GM21367 (cell line): Measurements from ENCODE around the gene KIFAP3.
"Not testable (repeated sequence)": the region's sequence is repeated elsewhere in the genome, so short reads cannot be mapped to it uniquely, and the experiment has no call there.

ENCODE experiments used
- ATAC-seq: cut with Tn5 transposase; IDR thresholded peaks from one replicate; pipeline ENCODE4 v1.9.1; 2021; ENCODE audit not compliant: unreplicated experiment

Gene KIFAP3

DNA sequence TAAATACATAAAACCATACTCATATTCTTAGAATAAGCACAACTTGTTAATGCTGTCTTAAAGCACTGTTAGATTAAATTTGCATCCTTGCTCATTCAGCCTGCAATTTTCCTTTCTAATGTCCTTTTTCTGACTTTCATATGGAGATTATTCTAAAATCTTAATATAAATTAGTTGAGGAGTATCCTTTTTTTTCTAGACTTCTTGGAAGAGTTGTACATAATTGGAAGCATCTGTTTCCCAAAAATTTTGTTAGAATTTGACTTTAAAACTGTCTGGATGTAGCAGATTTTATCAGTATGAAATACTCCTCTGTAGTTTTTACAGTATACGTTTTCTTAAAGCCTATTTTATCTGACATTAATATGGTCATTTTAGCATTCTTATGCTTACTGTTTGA, 9.7 kb downstream of the KIFAP3 start:
- ATAC-seq: no peak

DNA sequence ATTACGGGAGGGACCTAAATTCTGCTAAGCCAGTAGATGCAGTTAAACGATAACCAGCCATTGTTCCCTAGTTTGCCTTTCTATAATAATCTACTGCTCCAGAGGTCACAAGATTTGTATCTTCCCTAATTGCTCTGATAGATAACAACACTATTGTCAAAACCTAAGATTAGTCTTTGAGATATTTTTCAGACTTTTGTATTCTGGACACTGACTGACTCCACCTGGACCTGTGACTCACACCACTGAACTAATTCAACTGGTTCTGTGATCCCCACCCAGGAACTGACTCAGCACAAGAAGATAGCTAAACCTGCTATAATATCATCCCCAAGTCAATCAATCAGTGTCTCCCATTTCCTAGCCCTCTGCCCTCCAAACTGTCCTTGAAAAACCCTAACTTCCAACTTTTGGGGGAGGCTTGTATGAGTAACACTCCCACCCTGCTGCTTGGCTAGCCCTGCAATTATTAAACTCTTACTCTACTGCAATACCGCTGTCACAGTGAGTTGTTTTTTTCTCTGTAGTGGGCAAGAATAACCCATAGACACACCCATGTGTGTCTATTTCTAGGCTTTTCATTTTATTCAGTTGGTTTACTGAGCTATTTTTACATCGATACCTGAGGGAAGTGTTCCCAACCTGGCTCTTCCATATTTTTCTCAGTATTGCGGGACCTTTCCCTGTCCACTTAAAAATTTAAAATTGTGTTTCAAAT, 11.2 kb downstream of the KIFAP3 start:
- ATAC-seq: no peak

DNA sequence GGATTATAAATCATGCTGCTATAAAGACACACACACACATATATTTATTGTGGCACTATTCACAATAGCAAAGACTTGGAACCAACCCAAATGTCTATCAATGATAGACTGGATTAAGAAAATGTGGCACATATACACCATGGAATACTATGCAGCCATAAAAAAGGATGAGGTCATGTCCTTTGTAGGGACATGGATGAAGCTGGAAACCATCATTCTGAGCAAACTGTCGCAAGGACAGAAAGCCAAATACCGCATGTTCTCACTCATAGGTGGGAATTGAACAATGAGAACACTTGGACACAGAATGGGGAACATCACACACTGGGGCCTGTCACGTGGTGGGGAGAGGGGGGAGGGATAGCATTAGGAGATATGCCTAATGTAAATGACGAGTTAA, 12.8 kb downstream of the KIFAP3 start:
- not testable (repeated sequence) for ATAC-seq

DNA sequence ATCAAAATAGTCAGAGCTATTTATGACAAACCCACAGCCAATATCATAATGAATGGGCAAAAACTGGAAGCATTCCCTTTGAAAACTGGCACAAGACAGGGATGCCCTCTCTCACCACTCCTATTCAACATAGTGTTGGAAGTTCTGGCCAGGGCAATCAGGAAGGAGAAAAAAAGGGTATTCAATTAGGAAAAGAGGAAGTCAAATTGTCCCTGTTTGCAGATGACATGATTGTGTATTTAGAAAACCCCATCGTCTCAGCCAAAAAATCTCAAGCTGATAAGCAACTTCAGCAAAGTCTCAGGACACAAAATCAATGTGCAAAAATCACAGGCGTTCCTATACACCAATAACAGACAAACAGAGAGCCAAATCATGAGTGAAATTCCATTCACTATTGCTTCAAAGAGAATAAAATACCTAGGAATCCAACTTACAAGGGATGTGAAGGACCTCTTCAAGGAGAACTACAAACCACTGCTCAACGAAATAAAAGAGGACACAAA, 14.4 kb downstream of the KIFAP3 start:
- not testable (repeated sequence) for ATAC-seq

DNA sequence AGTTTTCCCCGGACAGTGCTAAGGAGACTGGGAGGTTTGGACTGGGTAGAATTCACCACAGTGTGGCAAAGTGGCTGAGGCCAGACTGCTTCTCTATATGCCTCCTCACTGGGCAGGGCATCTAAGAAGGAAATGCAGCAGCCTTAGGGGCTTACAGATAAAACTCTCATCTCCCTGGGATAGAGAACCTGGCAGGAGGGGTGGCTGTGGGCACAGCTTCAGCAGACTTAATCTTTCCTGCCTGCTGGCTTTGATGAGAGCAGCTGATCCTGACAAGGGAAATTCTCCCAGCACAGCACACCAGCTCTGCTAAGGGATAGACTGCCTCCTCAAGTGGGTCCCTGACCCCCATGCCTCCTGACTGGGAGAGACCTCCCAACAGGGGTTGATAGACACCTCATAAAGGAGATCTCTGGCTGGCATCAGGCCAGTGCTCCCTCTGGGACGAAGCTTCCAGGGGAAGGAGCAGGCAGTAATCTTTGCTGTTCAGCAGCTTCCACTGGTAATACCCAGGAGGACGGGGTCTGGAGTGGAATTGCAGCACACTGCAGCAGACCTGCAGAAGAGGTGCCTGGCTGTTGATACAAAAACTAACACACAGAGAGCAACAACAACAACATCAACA, 25.2 kb downstream of the KIFAP3 start:
- ATAC-seq: no peak

DNA sequence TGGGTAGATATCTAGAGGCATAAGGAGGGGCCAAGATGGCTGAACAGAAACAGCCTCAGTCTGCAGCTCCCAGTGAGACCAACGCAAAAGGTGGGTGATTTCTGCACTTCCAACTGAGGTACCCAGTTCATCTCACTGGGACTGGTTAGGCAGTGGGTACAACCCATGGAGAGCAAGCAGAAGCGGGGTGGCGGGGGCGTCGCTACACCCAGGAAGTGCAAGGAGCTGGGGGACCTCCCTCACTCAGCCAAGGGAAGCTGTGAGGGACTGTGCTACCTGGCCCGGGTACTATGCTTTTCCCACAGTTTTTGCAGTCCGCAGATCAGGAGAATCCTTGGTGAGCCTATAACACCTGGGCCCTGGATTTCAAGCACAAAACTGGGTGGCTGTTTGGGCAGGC, 26.0 kb downstream of the KIFAP3 start:
- no peak for ATAC-seq

DNA sequence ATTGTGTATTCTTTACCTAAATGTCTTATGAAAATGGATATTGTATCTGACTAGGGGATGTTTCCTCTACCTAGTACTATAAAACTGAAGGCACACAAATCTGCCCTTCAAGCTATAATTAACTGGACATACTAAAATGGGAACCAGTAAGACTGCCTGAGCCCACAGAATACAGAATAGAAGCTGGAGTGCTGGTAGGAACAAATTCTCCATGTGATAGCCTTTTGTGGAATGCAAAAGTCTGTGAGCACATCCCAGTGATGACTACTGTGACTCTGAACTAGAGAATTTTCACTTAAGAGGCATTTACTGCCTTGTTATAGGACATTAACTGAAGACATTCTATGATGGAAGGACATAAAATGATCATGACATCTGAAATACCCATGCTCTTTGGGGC, 30.3 kb downstream of the KIFAP3 start:
- ATAC-seq: no peak

DNA sequence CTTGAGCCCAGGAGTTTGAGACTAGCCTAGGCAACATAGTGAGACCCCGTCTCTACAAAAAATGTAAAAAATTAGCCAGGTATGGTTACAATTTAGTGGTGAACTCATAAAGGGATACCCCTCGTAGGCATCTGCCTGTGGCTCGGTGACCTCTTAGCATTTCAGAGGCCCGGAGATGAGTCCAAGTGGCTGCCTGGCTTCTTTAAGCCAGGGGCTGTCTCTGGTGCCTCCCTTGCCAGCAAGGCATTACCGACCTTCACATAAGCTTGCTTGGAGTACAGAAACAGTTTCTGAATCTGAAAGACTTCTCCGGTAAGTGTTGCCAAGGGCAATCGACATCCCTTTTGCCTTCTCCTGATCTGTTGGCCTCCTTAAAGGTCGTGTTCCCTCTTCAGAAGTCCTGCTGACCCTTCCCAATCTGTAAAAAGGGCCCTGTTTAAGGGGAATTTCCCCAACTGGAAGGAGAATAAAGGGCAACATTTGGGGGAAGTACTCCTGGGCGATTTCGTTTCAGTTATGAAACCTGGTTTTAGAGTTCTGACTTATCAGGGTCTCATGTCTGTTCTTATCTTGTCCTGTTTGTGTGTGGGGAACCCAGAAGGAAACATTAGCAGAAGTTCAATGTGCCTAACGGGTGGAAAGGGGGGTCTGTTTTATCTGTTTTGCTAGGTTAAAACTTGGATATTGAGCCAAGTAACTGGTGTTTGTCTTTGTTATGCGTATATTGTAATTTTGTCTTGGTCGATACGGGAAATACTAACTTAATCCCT, 32.9 kb downstream of the KIFAP3 start:
- ATAC-seq: no peak

DNA sequence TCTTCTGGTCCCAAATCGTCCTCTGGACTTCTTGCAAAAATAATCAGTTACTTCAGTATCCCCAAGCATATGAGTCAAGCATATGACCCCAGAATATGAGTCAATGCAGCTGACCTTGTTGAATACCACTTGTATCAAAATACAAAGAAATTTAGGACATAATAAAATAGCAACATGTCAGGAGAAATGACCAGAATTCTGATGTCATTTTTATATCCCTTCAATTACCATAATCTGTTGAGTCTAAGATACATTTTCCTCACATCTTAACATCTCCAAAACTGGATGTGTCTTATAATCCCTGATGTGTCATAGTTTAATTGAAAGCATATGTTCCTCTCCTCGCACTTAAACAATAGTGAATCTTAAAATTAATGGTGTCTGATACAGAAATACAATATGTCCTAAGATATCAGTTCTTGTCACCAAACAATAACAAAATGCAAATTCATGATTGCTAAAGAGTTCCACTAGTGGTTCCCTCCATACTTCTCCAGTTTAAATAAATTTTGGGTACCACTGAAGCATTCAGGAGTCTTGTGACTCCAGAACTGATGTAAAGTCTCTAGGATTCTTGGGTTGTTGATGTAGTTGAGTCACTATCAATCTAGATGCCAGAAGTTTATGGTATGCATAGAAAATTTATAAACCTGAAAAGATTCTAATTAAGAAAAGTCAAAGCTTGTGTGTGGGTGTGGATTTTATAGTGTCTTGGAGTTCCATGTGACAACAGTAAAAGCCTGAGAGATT, 41.8 kb downstream of the KIFAP3 start:
- ATAC-seq: no peak

DNA sequence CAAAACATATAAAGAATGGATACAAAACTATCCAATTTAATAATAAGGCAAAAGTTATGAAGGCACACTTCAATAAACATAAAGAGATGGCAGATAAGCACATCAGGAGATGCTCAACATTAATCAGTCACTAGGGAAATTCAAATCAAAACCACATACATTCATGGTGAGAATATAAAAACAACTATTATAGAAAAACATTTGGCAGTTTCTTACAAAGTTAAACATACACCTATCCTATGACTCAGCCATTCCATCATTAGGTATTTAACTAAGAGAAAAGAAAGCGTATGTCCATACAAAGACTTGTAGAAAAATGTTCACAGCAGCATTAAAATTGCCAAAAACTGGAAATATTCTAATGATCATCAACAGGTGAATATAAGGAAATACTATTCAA, 44.3 kb downstream of the KIFAP3 start:
- ATAC-seq: no peak

DNA sequence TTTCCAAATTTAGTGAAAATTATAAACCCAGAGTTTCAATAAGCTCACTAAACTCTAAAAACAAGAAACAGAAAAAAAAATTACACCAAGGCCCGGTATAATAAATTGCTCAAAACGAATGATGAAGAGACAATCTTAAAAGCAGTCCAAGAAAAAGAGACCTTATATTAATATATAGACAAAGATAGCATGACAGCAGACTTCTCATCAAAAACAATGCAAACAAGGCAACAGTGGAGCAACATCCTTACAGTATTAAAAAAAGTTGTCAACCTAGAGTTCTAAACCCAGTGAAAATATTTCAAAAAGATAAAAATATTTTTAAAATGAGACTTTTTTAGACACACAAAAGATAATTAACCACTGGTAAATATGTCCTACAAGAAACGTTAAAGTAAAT, 46.7 kb downstream of the KIFAP3 start:
- no peak for ATAC-seq

DNA sequence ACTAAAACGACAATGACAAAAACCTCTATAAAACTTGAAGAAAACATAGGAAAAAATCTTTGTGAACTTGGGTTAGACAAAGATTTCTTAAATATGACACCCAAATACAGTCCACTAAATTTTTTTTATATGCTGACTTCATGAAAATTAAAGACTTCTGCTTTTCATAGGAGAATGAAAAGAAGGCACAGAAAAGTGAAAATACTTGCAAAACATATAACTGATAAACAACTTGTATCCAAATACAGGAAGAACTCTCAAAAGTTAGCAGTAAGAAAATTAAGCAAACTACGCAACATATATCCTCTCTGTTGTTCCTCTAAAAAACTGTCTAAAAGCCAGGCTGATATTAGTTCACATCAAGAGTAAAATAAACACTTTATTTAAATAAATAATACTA, 53.6 kb downstream of the KIFAP3 start:
- ATAC-seq: no peak

DNA sequence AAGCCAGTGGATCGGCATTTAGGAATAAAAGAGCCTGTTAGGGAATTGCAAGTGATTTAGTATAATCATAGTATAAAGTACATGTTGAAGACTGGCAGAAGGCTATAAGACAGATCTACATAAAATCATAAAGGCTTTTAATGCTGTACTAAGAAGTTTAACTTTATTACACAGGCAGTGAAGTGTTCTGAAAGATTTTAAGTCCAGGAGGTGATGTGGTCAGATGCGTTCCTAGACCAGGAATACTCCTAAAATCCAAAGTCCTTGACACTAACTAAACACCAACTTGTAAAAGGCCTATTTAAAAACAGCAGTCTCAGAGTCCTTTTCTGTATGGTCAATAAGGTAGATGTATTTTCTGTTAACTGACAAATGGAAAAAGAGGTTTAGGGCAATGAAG, 57.0 kb downstream of the KIFAP3 start:
- ATAC-seq: no peak

DNA sequence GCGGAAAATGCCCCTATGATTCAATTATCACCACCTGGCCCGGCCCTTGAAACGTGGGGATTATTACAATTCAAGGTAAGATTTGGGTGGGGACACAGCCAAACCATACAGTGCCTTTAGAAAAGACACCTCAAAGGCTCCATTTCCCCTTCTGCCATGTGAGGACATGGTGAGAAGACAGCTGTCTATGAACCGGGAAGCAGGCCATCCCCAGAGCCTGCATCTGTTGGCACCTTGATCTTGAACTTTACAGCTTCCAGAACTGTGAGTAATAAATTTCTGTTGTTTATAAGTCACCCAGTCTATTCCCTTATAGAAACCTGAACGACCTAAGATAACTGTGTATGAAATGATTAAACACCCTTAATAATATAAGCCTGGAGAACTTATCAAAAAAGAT, 61.6 kb downstream of the KIFAP3 start:
- no peak for ATAC-seq

DNA sequence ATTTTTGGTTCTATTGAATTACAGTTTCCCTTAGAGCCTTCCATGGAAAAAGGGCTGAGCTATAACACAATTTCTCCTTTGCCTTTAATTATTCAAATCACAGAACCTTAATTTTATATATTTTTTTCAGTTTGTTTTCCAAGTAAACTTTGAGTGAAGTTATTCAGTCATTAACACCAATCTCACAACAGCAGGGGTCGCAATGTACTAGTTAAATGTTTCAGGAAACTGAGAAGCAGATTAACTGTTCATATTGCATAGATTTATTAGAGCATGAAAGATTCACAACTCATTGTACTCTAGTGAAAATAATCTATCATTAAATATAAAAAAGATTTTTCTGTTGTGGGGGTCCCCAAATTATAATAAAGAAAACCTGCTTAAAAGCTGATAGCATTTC, 64.1 kb downstream of the KIFAP3 start:
- no peak for ATAC-seq

DNA sequence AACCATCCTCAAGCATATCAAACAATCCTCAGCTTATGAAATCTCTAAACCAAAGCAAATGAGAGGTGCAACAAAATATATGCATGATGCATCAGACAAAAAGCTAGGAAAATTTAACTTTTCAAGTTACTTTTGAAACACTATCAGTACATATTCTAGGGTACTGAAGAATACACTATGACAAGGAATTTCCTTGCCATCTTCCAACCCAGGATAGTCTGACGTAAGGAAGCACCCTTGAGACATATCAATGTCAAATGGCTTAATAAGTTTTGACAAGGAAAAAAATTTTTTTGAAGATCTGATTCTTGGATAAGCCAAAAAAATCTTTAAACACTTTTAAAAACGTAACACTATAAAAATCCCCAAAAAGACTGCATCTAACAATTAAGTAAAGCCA, 64.9 kb downstream of the KIFAP3 start:
- ATAC-seq: no peak

DNA sequence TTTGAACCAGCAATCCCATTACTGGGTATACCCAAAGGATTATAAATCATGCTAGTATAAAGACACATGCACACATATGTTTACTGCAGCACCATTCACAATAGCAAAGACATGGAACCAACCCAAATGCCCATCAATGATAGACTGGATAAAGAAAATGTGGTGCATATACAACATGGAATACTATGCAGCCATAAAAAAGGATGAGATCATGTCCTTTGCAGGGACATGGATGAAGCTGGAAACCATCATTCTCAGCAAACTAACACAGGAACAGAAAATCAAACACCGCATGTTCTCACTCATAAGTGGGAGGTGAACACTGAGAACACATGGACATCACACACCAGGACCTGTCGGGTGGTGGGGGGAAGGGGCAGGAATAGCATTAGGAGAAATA, 65.8 kb downstream of the KIFAP3 start:
- not testable (repeated sequence) for ATAC-seq

DNA sequence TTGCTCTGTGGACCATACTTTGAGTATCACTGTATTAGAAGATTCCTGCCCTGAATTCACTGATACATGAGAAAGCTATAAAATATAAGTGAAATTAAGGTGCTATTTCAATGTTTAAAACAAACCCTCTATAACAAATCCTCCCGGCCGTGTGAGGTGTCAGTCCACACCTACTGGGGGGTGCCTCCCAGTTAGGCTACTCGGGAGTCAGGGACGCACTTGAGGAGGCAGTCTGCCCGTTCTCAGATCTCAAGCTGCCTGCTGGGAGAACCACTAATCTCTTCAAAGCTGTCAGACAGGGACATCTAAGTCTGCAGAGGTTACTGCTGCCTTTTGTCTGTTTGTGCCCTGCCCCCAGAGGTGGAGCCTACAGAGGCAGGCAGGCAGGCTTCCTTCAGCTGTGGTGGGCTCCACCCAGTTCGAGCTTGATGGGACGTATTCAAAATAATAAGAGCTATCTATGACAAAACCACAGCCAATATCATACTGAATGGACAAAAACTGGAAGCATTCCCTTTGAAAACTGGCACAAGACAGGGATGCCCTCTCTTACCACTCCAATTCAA, 71.1 kb downstream of the KIFAP3 start:
- ATAC-seq: not testable (repeated sequence)

DNA sequence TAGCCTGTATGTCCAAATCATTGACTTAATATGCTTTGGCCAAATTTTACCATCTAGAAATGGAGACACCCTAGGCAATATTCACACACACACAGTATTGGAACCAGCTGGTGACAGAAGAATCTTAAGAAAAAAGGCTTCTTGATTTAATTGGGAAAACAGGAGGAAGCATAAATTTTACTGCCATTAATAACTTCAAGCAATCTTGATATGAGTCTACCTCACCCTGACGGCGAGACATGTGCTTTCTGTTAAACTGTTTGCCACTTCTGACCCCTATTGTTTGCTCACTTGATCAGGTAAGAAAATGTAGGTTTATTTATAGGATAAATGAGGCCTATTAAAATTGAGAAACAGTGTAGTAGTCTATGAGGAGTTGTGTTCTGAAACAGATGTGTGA, 73.2 kb downstream of the KIFAP3 start:
- no peak for ATAC-seq

DNA sequence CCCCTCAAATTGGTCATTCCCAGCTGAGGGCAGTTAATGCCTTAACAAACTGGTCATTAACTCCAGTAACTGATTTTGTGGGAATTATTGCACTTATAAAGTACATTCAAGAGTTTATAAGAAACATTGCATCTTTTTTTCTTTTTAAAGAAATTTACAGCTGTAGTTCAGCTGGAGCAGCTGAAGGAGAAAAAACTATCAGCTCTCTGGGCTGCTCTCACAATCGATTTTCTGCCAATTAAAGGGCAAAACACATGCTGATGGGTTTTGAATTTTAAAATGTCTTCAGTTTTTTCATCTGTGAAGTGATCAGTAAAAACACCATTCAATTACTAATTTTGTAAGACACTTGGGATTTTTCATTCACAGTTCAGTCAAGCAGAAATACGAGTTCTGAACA, 74.7 kb downstream of the KIFAP3 start:
- ATAC-seq: no peak

DNA sequence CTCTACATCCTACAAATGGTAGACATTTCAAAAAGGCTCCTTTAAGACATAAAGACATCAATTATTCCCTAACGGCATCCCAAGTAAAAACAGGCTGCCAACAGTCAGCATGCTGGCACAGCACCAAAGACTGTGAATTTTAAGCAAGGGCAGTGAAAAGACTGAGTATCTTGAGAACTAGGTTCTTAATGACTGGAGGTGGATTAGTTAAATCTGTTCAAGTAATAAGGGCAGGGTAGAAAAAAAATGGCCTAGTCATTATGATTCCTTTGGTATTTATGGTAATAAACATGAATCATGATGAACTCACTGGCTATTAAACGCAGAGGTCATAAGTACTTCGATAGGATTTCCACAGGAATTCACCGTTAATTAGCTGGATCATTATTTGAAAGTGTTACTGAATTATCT, 75.2 kb downstream of the KIFAP3 start:
- ATAC-seq: no peak
